ENCODE results near the gene ZNF280C. TPM values are rescaled to one million over a fixed set of nuclear protein-coding genes. Genes with fewer than 3 reads are reported as not detected.
A peak's percentile ranks its signal among the peaks of the same experiment; 100 is the strongest.

Gene ZNF280C, protein sequence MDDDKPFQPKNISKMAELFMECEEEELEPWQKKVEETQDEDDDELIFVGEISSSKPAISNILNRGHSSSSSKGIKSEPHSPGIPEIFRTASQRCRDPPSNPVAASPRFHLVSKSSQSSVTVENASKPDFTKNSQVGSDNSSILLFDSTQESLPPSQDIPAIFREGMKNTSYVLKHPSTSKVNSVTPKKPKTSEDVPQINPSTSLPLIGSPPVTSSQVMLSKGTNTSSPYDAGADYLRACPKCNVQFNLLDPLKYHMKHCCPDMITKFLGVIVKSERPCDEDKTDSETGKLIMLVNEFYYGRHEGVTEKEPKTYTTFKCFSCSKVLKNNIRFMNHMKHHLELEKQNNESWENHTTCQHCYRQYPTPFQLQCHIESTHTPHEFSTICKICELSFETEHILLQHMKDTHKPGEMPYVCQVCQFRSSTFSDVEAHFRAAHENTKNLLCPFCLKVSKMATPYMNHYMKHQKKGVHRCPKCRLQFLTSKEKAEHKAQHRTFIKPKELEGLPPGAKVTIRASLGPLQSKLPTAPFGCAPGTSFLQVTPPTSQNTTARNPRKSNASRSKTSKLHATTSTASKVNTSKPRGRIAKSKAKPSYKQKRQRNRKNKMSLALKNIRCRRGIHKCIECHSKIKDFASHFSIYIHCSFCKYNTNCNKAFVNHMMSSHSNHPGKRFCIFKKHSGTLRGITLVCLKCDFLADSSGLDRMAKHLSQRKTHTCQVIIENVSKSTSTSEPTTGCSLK
- 5.1 TPM for polyA plus RNA-seq (2013)

DNA sequence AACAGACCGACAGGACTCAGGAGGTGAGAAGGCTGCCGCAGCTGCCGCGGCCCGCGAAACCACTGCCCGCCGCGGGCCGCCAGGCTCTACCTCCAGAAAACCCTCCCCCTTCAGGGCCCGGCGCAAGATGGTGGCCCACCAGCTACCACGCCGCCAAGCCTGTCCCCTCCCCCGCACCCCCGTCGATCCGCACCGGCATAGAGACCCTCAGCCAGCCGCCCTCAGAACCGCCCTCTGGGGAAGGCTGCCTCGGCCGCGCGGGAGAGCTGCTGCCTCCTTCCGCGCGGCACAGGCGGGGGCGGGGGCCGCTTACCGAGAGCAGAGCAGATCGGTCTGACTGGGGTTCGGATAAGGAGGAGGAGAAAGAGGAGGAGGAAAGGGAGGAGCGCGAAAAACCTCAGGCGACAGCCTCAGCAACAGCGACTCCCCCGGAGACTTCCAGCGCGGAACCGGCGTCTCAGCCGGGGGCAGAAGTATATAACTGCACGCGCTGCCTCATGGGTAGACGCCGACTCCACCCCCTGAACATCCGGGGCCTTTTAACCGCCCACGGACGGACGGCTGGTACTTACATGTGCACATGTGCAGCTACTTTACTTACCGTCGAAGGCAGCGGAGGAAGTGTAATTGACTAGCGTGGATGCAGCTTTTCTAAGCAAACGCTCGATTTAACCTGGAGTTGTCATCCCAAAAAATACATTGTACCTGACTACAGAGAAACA lies at the start of gene ZNF280C:
TSS of gene ZNF280C (minus strand) at position 451 of the 722 bp plus-strand sequence. CDS start 8,450 bp downstream, outside the sequence.
- 38% methylated on average over 37 of the region's 59 CpGs for WGBS (ENCODE audit: insufficient coverage)

DNA sequence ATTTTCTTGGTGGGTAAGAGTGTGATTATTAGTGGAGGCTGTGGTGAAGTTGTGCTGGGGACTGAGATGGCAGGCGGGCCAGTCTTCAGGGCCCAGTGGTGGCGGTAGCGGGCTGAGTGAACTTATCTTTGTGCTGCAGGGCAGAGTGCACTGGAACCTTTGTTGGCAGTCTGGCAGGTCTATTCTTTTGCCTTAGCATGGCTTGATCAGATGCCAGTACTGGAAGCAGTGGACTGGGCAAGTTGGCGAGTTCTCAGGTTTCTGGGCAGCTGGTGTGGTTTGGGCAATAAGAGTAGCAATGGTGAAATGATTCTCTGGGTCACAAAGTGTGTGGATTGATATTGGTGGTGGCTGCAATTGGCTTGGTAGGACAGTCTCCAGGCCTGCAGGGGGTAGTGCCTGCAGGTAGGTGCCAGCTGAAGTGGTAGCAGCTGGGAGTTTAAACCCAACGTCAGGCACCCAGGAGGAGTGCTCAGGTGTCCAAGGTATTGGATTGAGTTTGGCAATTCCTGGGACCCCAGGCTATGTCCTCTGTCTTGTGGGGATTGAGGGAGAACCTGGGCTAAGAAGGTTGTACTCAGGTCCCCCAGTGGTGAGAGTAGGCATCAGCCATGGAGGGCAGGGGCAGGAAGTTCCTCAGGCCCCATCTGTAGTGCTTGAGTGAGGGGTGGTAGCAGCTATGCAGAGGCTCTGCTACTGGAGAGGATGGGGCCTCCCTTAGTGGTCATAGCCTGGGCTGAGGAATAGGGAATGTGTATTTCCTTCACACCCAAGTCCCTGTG lies 36.1 kb upstream of the ZNF280C start:
- H3K36me3 ChIP-seq (ENCODE audit: control insufficient read depth in 4 of 4, insufficient read depth in 4 of 4, low read length in 3 of 4), result no peaks in the 10 kb centered on the region
- H3K4me3 ChIP-seq (ENCODE audit: control insufficient read depth in 1 of 7, extremely low read depth in 1 of 7, insufficient read depth in 4 of 7, low read depth in 2 of 7, low read length in 6 of 7), result no peak overlapping the region
- POLR2A ChIA-PET, result no interaction called here
- no peaks in the 10 kb centered on the region for H3K9me3 ChIP-seq (ENCODE audit: control extremely low read depth in 1 of 5, control insufficient read depth in 4 of 5, insufficient read depth in 2 of 5, low read depth in 1 of 5, low read length in 4 of 5)
- H3K4me1 ChIP-seq (ENCODE audit: control extremely low read depth in 1 of 4, control insufficient read depth in 4 of 4, insufficient read depth in 4 of 4, low read length in 3 of 4), result no peaks in the 10 kb centered on the region
- WGBS (ENCODE audit: insufficient coverage), result 78% methylated on average over 5 of the region's 5 CpGs
- CTCF ChIA-PET, result no interaction called here
- no peak for DNase-seq
- no peaks in the 10 kb centered on the region for H3K27me3 ChIP-seq (replicated peaks in 2 of 5; ENCODE audit: control insufficient read depth in 4 of 5, insufficient read depth in 5 of 5, low read length in 4 of 5)
- H3K27ac ChIP-seq (ENCODE audit: insufficient read depth in 1 of 2, low read depth in 1 of 2, low read length in 2 of 2, poor library complexity in 1 of 2, severe bottlenecking in 2 of 2), result no peak overlapping the region

More for the DNA sequence above, at the start of gene ZNF280C:
- H3K27me3 ChIP-seq (replicated peaks in 2 of 5; ENCODE audit: control insufficient read depth in 4 of 5, insufficient read depth in 5 of 5, low read length in 4 of 5), result no peaks in the 10 kb centered on the region
- peaks cover 0 to 9% (median 8%) of the 10 kb centered on the region in 4 experiments for H3K4me1 ChIP-seq (ENCODE audit: control extremely low read depth in 1 of 4, control insufficient read depth in 4 of 4, insufficient read depth in 4 of 4, low read length in 3 of 4)
- H3K4me3 ChIP-seq (ENCODE audit: control insufficient read depth in 1 of 7, extremely low read depth in 1 of 7, insufficient read depth in 4 of 7, low read depth in 2 of 7, low read length in 6 of 7), result peak within 1 kb of the TSS; percentile 63 to 89 (median 72)
- peaks cover 0 to 6% (median 0%) of the 10 kb centered on the region in 5 experiments for H3K9me3 ChIP-seq (ENCODE audit: control extremely low read depth in 1 of 5, control insufficient read depth in 4 of 5, insufficient read depth in 2 of 5, low read depth in 1 of 5, low read length in 4 of 5)
- peak within 1 kb of the TSS; percentile 50 to 76 for H3K27ac ChIP-seq (ENCODE audit: insufficient read depth in 1 of 2, low read depth in 1 of 2, low read length in 2 of 2, poor library complexity in 1 of 2, severe bottlenecking in 2 of 2)
- CTCF ChIA-PET, result no interaction called here
- peak; percentile 91 to 96 (median 95) for DNase-seq
- POLR2A ChIA-PET, result no interaction called here
- H3K36me3 ChIP-seq (ENCODE audit: control insufficient read depth in 4 of 4, insufficient read depth in 4 of 4, low read length in 3 of 4), result no peaks in the 10 kb centered on the region

DNA sequence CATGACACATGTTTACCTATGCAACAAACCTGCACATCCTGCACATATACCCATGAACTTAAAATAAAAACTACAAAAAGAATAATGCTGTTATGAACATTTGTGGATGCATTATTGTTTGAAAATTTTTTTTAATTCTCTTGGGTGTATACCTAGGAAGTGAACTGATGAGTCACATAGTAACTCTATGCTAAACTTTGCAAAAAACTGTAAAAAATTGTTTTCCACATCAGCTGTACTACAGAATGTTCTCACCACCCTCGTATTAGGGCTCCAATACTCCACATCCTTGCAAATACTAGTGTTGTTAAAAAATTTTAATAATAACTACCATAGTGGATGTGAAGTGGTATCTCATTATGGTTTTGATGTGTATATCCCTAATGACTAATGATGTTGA lies 33.3 kb upstream of the ZNF280C start:
- CTCF ChIA-PET, result no interaction called here
- H3K4me1 ChIP-seq (ENCODE audit: control extremely low read depth in 1 of 4, control insufficient read depth in 4 of 4, insufficient read depth in 4 of 4, low read length in 3 of 4), result no peaks in the 10 kb centered on the region
- POLR2A ChIA-PET, result no interaction called here
- no peak overlapping the region for H3K4me3 ChIP-seq (ENCODE audit: control insufficient read depth in 1 of 7, extremely low read depth in 1 of 7, insufficient read depth in 4 of 7, low read depth in 2 of 7, low read length in 6 of 7)
- DNase-seq, result no peak
- no peak overlapping the region for H3K27ac ChIP-seq (ENCODE audit: insufficient read depth in 1 of 2, low read depth in 1 of 2, low read length in 2 of 2, poor library complexity in 1 of 2, severe bottlenecking in 2 of 2)
- no peaks in the 10 kb centered on the region for H3K9me3 ChIP-seq (ENCODE audit: control extremely low read depth in 1 of 5, control insufficient read depth in 4 of 5, insufficient read depth in 2 of 5, low read depth in 1 of 5, low read length in 4 of 5)
- peaks cover 0 to 5% (median 0%) of the 10 kb centered on the region in 5 experiments for H3K27me3 ChIP-seq (replicated peaks in 2 of 5; ENCODE audit: control insufficient read depth in 4 of 5, insufficient read depth in 5 of 5, low read length in 4 of 5)
- H3K36me3 ChIP-seq (ENCODE audit: control insufficient read depth in 4 of 4, insufficient read depth in 4 of 4, low read length in 3 of 4), result no peaks in the 10 kb centered on the region
- no CpG with 5 or more reads among the region's 1 CpG for WGBS (ENCODE audit: insufficient coverage)

DNA sequence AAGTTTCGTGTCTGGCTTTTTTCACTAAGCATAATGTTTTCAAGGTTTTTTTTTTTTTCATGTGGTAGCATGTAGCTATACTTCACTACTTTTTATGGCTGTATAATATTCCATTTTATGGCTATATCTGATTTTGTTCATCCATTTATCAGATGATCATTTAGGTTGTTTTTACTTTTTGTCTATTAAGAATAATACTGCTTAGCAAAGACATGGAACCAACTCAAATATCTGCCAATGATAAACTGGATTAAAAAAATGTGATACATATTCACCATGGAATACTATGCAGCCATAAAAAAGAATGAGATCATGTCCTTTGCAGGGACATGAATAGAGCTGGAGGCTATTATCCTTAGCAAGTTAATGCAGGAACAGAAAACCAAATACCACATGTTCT lies 32.7 kb upstream of the ZNF280C start:
- POLR2A ChIA-PET, result no interaction called here
- H3K4me3 ChIP-seq (ENCODE audit: control insufficient read depth in 1 of 7, extremely low read depth in 1 of 7, insufficient read depth in 4 of 7, low read depth in 2 of 7, low read length in 6 of 7), result no peak overlapping the region
- H3K36me3 ChIP-seq (ENCODE audit: control insufficient read depth in 4 of 4, insufficient read depth in 4 of 4, low read length in 3 of 4), result no peaks in the 10 kb centered on the region
- H3K9me3 ChIP-seq (ENCODE audit: control extremely low read depth in 1 of 5, control insufficient read depth in 4 of 5, insufficient read depth in 2 of 5, low read depth in 1 of 5, low read length in 4 of 5), result no peaks in the 10 kb centered on the region
- no CpG with 5 or more reads among the region's 1 CpG for WGBS (ENCODE audit: insufficient coverage)
- peaks cover 0 to 5% (median 0%) of the 10 kb centered on the region in 5 experiments for H3K27me3 ChIP-seq (replicated peaks in 2 of 5; ENCODE audit: control insufficient read depth in 4 of 5, insufficient read depth in 5 of 5, low read length in 4 of 5)
- no peaks in the 10 kb centered on the region for H3K4me1 ChIP-seq (ENCODE audit: control extremely low read depth in 1 of 4, control insufficient read depth in 4 of 4, insufficient read depth in 4 of 4, low read length in 3 of 4)
- no peak for DNase-seq
- H3K27ac ChIP-seq (ENCODE audit: insufficient read depth in 1 of 2, low read depth in 1 of 2, low read length in 2 of 2, poor library complexity in 1 of 2, severe bottlenecking in 2 of 2), result no peak overlapping the region
- CTCF ChIA-PET, result no interaction called here

DNA sequence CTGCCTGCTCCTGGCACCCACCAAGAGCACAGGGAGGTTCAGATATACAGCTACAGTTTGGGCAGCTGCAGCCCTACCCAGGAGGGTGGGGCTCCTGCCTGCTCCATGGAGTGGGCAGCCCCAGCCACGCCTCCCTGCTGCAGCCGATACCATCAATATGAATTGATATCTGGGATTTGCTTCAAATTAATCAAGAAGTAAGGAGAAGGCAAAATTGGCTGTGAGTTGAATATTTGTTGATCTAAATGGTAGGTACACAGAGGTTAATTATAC lies 31.2 kb upstream of the ZNF280C start:
- no peaks in the 10 kb centered on the region for H3K9me3 ChIP-seq (ENCODE audit: control extremely low read depth in 1 of 5, control insufficient read depth in 4 of 5, insufficient read depth in 2 of 5, low read depth in 1 of 5, low read length in 4 of 5)
- WGBS (ENCODE audit: insufficient coverage), result no CpG with 5 or more reads among the region's 2 CpGs
- ChIA-PET POLR2A (no interaction called here), CTCF (no interaction called here)
- H3K4me1 ChIP-seq (ENCODE audit: control extremely low read depth in 1 of 4, control insufficient read depth in 4 of 4, insufficient read depth in 4 of 4, low read length in 3 of 4), result no peaks in the 10 kb centered on the region
- DNase-seq, result no peak
- H3K36me3 ChIP-seq (ENCODE audit: control insufficient read depth in 4 of 4, insufficient read depth in 4 of 4, low read length in 3 of 4), result no peaks in the 10 kb centered on the region
- no peak overlapping the region for H3K4me3 ChIP-seq (ENCODE audit: control insufficient read depth in 1 of 7, extremely low read depth in 1 of 7, insufficient read depth in 4 of 7, low read depth in 2 of 7, low read length in 6 of 7)
- H3K27me3 ChIP-seq (replicated peaks in 2 of 5; ENCODE audit: control insufficient read depth in 4 of 5, insufficient read depth in 5 of 5, low read length in 4 of 5), result peaks cover 0 to 5% (median 0%) of the 10 kb centered on the region in 5 experiments
- no peak overlapping the region for H3K27ac ChIP-seq (ENCODE audit: insufficient read depth in 1 of 2, low read depth in 1 of 2, low read length in 2 of 2, poor library complexity in 1 of 2, severe bottlenecking in 2 of 2)

DNA sequence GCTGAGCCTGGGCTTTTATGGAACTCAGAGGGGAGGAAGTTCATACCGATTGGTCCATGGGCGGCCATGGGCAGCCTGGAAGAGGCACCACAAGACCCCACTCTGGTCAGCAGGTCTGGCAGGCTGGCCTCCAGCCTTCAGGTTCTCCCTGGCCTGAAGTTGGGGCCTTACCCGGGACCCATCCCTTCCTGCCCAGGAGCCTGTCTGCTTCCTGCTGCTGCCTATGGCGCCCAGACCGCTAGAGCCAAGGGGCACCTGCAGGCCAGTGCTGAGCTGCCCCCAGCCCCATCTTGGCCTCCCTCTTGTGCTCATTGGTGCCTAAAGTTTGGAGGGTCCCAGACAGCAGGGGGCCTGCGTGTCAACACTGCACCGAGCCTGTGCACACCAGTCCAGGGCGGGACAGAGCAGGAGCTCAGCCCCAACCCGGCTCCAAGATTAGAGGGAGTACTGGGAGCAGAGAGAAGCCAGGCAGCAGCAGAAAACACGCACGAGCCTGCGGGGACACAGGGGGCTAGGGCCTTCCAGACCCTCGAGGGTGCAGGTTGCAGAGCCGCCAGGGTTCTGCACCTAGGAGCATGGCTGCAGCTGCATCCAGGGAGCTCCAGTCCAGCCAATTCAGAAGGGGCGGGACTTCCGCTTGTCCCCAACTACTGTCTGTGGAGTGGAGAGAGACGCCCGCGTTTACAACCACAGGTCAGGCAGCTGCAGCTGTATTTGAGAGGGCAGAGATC lies 30.7 kb upstream of the ZNF280C start:
- H3K27me3 ChIP-seq (replicated peaks in 2 of 5; ENCODE audit: control insufficient read depth in 4 of 5, insufficient read depth in 5 of 5, low read length in 4 of 5), result peaks cover 0 to 5% (median 0%) of the 10 kb centered on the region in 5 experiments
- H3K27ac ChIP-seq (ENCODE audit: insufficient read depth in 1 of 2, low read depth in 1 of 2, low read length in 2 of 2, poor library complexity in 1 of 2, severe bottlenecking in 2 of 2), result no peak overlapping the region
- no peak for DNase-seq
- no peaks in the 10 kb centered on the region for H3K9me3 ChIP-seq (ENCODE audit: control extremely low read depth in 1 of 5, control insufficient read depth in 4 of 5, insufficient read depth in 2 of 5, low read depth in 1 of 5, low read length in 4 of 5)
- 82% methylated on average over 19 of the region's 19 CpGs for WGBS (ENCODE audit: insufficient coverage)
- no peak overlapping the region for H3K4me3 ChIP-seq (ENCODE audit: control insufficient read depth in 1 of 7, extremely low read depth in 1 of 7, insufficient read depth in 4 of 7, low read depth in 2 of 7, low read length in 6 of 7)
- ChIA-PET POLR2A (interaction anchor here (0.6 kb wide), 1 partner anchor 34 kb away, joined by 3 read pairs; no protein-coding TSS in a partner anchor), CTCF (no interaction called here)
- no peaks in the 10 kb centered on the region for H3K36me3 ChIP-seq (ENCODE audit: control insufficient read depth in 4 of 4, insufficient read depth in 4 of 4, low read length in 3 of 4)
- no peaks in the 10 kb centered on the region for H3K4me1 ChIP-seq (ENCODE audit: control extremely low read depth in 1 of 4, control insufficient read depth in 4 of 4, insufficient read depth in 4 of 4, low read length in 3 of 4)
